A172 (cell line): ENCODE measurements around the gene CNTNAP5. TPM values are rescaled to one million over a fixed set of nuclear protein-coding genes. Genes with fewer than 3 reads are reported as not detected.

Experiments used
- DNase-seq: peaks from one replicate; pipeline ENCODE4 v3.0.0-alpha.2; 2015; ENCODE audit warnings: low spot score
- total RNA-seq: library from RNA; depleted of rRNA; stranded (reverse); fragments of >200 nt; shearing (Covaris generic); gene quantifications from 2 replicates; pipeline ENCODE4 v1.2.3, GENCODE V29; 2014

Gene CNTNAP5
- total RNA-seq, 1 experiment from 2014 or later: not detected

- DNase-seq: no peak
Measured at GRCh38 chr2:124894199-124894598, 869.1 kb downstream of the CNTNAP5 start.

GRCh38 chr2:124898827-124899226 is 873.7 kb downstream of the CNTNAP5 start:
- no peak for DNase-seq

GRCh38 chr2:124908411-124908810 is 883.3 kb downstream of the CNTNAP5 start:
- no peak for DNase-seq

GRCh38 chr2:124911560-124911959 is 886.5 kb downstream of the CNTNAP5 start:
- DNase-seq: no peak

GRCh38 chr2:124913868-124914267 is 888.8 kb downstream of the CNTNAP5 start:
- DNase-seq: no peak

GRCh38 chr2:124915567-124915966 is 890.5 kb downstream of the CNTNAP5 start:
- no peak for DNase-seq

- DNase-seq: no peak
Measured at GRCh38 chr2:124919296-124919695, 894.2 kb downstream of the CNTNAP5 start.

- no peak for DNase-seq
Measured at GRCh38 chr2:124920448-124920847, 895.4 kb downstream of the CNTNAP5 start.

- DNase-seq: no peak
Measured at GRCh38 chr2:124921191-124921590, 896.1 kb downstream of the CNTNAP5 start.

- no peak for DNase-seq
Measured at GRCh38 chr2:124923097-124923496, 898.0 kb downstream of the CNTNAP5 start.

- DNase-seq: no peak
Measured at GRCh38 chr2:124933883-124934282, 908.8 kb downstream of the CNTNAP5 start.

- DNase-seq: no peak
Measured at GRCh38 chr2:124953921-124954320, 928.8 kb downstream of the CNTNAP5 start.

GRCh38 chr2:124959581-124959980 is 934.5 kb downstream of the CNTNAP5 start:
- no peak for DNase-seq

- no peak for DNase-seq
Measured at GRCh38 chr2:124961132-124961531, 936.0 kb downstream of the CNTNAP5 start.
